ENCODE results near the gene IL2RG. TPM values are rescaled to one million over a fixed set of nuclear protein-coding genes. Genes with fewer than 3 reads are reported as not detected.

IL2RG gene
- polyA plus RNA-seq (ENCODE audit: insufficient read length), result 0.93 TPM
- long read RNA-seq, donor 1, result 0 reads
- long read RNA-seq, donor 2, result 0 reads
- long read RNA-seq, donor 3, result 0 reads
- long read RNA-seq, donor 4, result 0 reads
- long read RNA-seq, donor 5, result 0 reads
- long read RNA-seq, donor 6, result 0 reads
- long read RNA-seq, donor 7, result 0 reads
- long read RNA-seq, donor 8, result 0 reads

DNA sequence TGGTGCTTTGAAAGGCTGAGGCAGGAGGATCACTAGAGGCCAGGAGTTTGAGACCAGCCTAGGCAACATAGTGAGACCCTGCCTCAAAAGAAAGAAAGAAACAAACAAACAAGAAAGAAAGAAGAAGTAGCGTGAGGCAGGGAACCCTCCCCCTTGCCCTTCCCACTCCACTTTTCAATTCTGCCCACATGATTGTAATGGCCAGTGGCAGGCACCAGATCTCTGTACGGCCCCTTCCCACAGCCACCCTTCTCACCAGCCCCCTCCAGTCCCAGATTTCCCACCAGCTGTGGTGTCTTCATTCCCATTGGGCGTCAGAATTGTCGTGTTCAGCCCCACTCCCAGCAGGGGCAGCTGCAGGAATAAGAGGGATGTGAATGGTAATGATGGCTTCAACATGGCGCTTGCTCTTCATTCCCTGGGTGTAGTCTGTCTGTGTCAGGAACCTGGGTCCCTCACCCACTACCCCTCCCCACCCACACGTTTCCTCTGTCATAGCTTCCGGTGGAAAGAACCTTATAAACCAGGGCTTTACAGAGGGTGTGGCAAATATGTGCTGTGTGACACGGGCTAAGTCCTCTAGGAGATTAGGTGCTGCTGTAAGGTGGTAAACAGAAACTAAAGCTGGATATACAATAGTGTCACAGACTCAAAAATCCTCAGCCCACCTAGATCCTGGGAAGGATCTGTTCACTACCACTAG lies at the start of gene IL2RG:
TSS of gene IL2RG (minus strand) at position 437 of the 703 bp plus-strand sequence. CDS start at position 399, 38 bp downstream.
- DNase-seq, result no peak

DNA sequence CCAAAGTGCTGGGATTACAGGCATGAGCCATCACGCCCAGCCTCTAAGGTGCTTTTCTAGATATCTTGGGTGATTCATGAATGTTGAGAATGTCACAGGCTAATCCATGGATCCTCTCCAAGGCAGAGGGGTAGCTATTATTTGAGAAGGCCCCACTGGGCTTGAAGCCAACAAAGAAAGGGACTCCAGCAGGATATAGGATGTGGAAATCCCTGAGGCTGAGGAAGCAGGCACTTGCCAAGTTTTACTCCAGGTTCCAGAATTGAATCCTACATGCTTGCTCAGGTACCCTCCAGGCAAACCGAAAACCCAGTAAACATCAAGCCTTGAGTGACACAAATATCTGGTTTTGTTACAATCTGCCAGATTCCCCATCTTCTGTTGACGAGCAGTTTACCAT lies 49.1 kb upstream of the IL2RG start:
- no peak for DNase-seq

DNA sequence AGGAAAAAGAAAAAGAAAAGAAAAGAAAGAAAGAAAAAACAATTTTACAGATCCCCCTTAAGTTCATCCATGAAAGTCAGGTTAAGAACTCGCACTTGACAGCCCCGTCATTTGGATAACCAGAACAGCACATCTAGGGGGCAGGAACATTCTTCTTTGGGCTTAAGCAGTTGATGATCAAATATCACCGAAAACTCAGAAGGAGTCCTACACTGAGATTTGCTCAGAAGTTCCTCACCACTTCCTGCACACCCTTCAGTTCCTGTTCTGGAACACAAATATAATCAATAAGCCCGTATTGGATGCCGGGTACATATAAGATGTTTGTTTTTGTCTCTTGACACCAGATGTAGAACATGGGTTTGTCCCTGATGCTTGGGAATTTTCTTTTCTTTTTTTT lies 48.0 kb upstream of the IL2RG start:
- DNase-seq, result no peak

DNA sequence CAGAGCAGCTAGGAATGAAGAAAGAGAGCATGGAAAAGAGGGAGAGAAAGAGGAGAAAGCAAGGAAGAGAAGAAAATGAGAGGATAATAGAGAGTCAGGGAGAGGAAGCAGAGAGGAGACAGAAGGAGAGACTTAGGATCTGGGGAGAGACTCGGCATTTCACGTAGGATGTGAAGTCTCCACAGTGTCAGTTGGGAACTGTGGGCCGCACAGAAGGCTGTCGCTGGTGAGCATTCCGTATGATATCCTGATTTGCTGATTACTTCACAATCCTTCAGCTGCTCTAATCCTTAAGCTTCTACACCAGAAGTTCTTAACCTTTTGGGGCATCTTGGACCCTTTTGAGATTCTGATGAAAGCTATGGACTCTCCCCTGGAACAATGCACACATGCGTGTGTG lies 47.2 kb upstream of the IL2RG start:
- DNase-seq, result no peak

DNA sequence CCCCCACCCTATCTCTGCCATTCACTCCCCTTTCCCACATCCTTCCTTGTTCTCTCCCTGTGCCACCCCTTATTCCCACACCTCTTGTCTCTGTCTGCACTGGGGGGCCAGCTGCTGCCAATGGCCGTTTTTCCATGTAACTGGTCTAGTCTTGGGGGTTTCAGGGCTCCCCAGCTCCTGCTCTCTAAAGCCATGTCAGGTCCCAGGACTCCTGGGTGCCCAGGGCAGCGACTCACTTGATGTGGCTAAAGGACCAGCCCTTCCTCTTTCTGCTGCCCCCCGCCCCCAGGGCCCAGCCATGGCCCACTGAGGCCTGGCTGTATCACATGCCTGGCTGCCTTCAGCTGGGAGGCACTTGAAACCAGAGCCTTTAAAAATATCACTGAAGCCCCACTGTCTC lies 43.3 kb upstream of the IL2RG start:
- no peak for DNase-seq

DNA sequence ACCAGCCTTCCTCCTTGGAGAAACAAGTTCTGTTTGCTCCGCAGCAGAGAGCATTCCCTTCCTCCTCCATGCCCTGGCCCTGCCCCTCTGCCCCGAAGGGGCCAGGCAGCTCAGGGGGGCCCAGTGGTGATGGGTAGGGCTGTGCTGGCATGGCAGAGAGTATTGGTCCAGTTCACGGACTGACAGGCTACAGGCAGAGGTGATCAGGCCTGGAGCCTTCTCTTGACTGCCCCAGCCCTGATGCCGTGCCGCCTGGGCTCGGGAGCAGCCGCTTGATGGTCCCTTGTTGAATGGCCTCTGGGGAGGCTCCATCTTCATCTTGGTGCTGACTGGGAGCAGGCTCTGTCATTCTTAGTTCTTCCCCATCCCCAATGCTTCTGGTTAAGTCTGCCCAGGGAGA lies 42.8 kb upstream of the IL2RG start:
- DNase-seq, result no peak

DNA sequence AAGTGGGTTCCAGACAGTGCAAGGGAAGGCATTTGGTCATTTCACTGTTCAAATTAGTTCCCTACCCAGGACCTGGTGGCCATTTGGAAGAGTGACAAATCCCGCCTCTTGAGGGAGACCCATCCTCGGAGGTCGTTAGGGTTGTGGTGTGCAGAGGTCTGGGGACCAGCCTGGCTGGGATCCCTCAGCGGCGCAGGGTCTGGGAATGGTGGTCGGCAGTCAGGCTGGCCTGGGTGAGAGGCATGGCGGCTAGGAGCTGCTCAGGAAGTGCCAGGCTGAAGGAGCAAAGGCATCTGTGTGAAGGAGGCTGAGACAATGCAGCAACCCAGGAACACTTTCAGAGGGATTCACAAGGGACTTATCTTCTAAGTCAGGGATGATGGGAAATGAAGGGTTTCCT lies 40.0 kb upstream of the IL2RG start:
- DNase-seq, result no peak

DNA sequence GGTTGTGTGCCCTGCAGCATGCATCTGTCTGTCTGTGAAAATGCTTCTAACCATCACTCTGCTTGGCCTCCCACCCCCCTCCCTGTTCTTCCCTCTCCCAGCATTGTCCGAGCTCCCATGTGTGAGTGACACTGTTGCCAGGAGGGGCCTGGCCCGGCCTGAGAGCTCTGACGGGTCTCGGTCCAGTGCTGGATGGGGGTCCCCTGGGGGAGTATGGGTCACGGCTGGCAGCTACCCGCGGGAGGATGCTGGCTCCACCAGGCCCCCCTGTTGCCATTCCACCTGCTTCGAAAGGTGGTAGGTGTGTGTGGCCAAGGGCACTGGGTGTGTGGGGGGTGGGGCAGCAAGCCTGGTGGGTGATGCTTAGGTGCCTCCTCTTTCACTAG lies 36.9 kb upstream of the IL2RG start:
- DNase-seq, result no peak

DNA sequence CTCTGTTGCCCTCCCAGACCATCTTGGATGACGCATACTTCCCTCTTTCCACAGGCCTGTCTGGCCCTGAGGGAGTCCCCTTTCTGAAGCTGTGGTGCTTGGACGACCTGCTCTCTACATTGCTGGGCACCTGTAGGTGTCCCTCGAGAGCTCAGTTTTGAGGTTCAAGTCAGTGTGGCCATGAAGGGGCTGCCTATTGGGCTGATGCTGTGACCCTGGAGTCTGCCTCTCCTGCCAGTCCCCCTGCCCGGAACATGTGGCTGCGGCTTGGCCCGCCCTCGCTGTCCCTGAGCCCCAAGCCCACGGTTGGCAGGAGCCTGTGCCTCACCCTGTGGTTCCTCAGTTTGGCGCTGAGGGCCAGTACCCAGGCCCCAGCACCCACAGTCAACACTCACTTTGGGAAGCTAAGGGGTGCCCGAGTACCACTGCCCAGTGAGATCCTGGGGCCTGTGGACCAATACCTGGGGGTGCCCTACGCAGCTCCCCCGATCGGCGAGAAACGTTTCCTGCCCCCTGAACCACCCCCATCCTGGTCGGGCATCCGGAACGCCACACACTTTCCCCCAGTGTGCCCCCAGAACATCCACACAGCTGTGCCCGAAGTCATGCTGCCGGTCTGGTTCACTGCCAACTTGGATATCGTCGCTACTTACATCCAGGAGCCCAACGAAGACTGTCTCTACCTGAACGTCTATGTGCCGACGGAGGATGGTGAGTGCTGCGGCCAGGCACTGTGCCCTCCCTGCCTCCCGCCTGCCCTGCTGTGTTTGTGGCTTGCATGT lies 36.3 kb upstream of the IL2RG start:
- no peak for DNase-seq

DNA sequence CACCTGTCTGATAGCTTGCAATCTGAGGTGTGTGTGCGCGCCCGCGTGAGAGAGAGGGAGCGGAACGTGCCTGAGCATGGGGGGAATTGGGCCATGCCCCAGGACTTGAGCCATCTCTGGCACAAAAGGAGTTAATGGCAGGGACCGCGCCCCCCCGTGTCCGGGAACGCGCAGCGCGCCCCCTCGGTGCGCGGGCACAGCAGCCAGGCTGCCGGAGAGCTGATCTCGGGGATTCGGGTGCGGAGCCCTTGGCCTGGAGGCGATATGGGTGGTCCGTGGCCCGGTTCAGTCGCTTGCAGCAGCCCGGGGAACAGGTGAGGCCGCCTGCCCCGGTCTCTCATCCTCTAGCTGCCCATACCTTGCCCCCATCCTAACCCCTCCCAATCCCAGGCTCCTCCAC lies 33.3 kb upstream of the IL2RG start, which contains the start of gene NLGN3:
TSS of gene NLGN3 (plus strand) at position 191 of the 400 bp plus-strand sequence. CDS start 2,909 bp downstream, outside the sequence.
- DNase-seq, result peak; percentile 17

DNA sequence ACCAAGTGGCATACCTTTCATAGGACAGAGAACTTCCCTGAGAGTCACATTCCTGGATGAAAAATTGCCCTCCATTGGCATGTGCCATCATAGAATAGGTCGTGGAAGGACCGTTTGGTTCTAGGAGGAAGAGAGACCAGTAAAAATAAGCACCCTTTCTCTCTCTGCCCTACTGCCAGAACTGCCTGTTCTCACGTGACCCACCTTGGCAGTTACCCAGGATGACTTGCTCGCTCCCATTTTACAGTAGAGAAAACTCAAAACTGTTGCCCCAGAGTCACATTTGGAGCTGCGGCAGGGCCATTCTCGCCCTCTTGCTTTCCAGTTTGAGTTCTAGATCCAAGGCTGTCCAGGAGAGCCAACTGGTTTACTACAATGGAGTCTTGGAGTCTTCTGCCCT lies 32.1 kb upstream of the IL2RG start:
- DNase-seq, result no peak

DNA sequence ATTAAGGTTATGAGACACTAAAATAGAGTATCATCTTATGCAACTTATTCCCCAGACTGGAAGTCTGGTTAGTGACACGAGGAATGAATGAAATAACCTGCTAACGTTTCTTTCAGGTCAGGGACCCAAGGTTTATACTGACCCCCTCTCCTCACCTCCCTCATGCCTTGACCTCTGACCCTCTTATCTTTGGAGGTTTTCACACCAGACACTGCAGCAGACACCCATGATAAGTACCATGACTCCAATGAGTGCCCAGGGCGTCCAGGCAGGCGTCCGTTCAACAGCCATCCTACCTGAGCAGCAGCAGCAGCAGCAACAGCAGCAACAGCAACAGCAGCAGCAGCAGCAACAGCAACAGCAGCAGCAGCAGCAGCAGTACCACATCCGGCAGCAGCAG lies 29.1 kb upstream of the IL2RG start:
- DNase-seq, result no peak

DNA sequence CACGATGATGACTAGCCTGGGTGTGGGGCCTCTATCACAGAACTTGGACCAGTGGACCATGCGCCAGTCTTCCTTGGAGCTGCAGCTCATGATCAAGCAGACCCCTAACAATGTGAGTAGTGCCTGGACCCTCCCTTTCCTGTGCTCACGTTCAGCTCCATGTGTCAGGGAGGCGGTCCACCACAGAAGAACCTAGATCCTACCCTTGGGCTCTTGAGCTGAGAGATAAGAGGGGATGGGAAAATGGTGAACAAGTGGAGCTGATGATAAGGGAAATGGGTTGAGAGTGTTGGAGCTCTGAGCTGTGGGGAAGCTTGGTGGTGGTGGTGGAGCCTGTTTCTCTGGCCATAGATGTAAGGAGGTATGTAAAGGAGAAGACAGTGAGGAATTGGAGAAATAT lies 20.1 kb upstream of the IL2RG start:
- no peak for DNase-seq

DNA sequence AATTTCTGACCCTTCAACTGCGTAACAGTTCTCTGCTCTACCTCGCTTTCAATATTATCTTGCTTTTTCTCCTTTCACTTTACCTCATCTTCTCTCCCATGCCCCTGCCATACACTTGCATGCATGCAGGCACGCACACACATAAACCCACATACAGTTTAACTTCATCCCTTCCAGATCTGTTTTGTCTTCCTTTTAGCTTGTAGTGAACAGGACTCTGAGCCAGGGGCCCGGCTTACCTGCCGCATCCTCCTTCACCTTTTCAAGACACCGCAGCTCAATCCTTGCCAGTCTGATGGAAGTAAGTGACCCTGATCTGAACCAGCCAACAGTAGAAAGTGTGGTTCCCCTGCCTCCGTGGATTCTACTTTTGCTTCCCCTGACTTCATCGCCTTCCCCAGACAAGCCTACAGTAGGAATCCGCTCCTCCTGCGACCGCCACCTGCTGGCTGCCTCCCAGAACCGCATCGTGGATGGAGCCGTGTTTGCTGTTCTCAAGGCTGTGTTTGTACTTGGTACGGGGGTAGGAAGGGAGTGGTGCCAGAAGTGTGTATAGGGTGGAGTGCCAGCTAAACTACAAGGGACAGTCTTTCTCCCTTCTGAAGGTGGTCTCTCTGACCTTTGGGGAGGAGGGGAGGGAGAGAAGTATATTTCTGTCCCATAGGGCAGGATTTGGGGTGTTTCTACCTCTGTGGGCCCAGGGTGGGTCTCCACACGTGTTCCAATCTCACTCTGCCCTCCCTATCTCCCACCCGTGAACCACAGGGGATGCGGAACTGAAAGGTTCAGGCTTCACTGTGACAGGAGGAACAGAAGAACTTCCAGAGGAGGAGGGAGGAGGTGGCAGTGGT lies 17.8 kb upstream of the IL2RG start:
- peak; percentile 35 for DNase-seq

DNA sequence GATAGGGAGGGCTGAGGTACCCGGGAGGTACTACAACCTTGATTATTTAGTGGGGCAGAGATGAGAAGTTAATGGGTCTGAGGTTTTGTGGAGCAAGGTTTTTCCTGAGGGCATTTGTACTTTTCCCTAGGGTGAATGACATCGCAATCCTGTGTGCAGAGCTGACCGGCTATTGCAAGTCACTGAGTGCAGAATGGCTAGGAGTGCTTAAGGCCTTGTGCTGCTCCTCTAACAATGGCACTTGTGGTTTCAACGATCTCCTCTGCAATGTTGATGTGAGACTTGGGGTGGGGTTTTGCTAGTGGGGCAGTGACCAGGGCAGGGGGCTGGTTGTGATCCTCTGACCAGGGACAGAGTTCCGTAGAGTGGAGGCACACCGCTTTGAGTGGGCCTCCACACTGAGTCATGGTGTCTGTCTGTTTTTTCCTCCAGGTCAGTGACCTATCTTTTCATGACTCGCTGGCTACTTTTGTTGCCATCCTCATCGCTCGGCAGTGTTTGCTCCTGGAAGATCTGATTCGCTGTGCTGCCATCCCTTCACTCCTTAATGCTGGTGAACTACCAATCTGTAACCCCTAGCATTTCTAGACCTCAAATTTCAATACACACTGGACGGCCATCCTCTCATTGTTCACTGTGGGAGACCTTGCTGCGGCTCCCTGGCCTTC lies 16.9 kb upstream of the IL2RG start:
- no peak for DNase-seq

DNA sequence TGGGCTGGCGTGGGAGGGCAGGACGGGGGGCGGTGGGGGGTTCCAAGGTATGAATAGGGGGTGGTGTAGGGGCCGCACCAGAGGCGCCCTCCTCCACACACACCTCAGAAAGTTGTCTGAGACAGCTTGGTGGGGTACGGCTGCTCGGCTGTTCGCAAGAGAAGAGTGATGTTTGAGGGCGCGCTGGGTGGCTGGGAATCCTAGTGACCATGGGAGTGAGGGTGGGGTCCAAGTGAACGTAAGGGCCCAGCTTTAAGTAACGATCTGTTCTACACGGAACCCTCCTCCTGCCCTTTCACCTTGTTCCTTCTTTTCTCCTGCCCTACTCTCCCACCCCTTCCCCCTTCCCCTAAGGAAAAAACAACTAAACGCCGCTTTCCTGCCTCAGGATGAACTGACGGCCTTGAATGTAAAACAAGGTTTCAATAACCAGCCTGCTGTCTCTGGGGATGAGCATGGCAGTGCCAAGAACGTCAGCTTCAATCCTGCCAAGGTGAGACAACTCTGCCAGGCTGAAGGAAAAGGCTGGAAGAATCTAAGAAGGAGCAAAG lies 7.7 kb upstream of the IL2RG start:
- no peak for DNase-seq

DNA sequence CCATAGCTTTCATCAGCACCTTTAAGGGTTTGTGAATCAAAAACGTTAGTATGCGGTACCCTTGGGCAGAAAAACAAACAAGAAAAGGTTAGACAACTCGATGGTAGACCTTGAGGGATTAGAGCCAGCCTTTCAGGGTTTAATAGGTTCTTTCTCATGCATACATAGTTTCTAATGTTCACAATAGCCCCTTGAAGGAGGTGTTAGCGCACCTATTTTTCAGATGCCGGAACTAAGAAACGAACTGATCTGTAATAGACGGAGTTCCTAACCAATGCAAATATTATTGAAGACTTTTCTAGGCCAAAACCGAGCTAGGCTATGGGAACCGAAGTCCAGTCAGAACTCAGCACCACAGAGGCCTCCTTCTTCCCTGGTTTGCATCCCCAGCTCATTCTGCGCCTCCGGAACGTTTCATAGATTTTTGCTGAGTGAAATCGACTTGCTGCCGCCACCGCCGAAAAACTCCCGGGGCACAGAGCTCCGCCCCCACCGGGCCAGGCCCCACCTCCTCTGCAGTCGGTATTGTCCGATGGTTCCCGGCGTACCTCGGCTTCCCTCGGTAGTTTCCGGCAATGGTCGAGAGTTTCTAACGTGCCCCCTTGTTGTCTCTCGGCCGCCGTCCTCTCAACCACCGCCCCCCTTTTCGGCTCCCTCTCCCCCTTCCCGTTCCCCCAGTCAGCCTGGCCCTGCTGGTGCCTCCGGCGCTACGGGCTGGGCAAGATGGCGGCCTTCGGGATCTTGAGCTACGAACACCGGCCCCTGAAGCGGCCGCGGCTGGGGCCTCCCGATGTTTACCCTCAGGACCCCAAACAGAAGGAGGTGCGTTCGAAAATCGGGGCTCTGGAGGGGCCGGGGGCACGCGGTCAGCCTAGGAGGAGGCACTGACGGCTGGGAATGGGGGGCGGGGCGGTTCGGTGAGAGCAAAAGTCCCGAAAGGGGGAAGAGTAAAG lies 6.9 kb upstream of the IL2RG start, which contains the start of gene MED12:
TSS of gene MED12 (plus strand) at position 565 of the 953 bp plus-strand sequence. CDS start at position 724, 159 bp downstream.
- DNase-seq, result peak; percentile 84

DNA sequence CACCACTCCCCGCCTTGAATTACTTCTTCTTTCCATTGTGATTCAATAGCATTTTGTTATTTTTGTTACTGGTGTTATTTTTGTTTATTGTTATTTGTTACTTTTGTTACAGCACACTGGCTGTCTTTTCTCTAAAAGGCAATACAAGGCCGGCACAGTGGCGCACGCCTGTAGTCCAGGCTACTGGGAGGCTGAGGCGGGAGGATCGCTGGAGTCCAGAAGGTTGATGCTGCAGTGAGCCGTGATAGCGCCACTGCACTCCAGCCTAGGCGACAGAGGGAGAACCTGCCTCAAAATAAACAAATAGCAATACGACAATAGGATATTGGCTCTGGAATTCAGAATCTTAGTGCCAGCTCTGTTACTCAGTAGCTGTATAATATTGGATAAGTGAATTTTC lies 6.0 kb upstream of the IL2RG start:
- DNase-seq, result no peak

DNA sequence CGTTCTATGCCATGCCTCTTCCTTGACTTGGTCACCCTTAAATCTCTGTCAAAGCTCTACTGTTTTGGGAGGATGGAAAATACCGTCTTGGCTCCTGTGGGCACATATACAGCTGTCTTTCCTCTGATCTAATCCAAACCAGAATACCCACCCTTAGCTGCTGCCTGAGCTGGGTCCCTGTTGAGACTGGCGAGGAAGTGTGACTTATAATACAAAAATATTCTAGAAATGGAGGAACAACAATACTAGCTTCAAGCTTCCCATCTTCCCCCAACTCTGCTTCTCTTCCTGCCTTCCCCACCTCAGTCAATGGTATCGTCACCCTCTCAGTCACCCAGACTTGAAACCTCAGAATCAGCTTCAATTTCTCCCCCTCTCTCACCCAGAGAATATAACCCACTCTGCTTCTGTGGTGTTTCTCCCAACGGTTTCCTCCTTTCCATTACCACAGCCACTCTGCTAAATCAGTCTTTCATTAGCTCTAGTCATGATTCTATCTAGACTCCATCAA lies 599 bp upstream of the IL2RG start:
- DNase-seq, result no peak

DNA sequence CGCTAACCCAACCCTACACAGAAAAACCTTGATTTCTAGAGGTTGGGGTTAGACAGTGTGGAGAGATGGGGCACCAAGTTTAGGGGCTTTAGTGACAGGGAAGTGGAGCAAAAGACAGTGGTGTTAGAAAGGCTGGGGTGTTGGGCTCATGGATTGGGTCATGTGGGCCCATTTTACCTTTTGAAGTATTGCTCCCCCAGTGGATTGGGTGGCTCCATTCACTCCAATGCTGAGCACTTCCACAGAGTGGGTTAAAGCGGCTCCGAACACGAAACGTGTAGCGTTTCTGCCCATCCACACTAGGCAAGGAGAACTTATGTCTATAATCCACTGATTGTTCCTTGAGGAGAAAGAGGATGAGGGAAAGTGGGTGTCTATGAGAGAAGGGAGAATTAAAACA lies 2.3 kb downstream of the IL2RG start:
- no peak for DNase-seq
